Colon (tissue), 2 donors: ENCODE data around the gene TSEN34.
"Not testable (repeated sequence)": the region's sequence is repeated elsewhere in the genome, so short reads cannot be mapped to it uniquely, and the experiment has no call there.

Source experiments
- FAIRE-seq: peaks from 2 replicates; lab custom pipeline; 2012; peaks lifted over from hg19 to GRCh38; lab: Jason Lieb, UNC
- donor health status: control.
- donor health status: control.

TSEN34 gene

DNA sequence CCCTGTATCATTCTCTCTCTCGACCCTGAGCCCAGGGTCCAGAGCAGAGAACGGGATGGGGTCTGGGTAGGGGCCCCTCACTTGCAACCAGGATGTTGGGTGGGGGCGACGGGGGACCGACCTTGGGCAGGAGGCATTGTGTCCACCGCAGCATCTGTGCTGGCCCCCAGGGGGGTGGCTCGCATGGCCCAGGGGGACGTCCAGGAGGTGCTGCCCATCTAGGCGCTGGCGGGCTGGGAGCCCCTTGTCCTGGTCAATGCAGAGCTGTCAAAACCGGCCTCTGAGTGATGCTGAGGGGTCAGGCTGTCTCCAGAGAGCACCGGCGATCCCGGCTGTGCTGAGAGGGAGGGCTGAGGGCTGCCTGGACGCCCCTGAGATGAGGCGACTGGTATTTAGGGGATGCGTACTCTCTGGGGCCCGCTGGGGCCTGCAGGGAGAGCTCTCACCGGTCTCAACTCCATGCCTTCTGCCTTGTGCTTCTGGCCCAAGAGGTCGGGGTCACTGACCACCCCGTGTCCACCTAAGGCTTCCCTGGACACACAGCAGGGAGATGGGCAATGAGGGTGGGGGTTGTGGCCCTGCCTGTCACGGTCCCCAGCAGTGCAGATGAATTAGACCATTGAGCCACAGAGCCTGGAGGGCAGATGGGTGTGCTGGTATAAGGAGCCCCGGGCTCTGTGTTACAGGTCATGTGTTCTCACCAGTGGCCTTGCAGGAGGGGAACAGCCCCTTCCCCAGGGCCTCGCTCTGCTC lies 18.1 kb downstream of the TSEN34 start:
- FAIRE-seq = no peak

GRCh38 chr19:54209811-54210494 lies 18.8 kb downstream of the TSEN34 start:
- no peak for FAIRE-seq

- no peak for FAIRE-seq
Observed at GRCh38 chr19:54211235-54211634, 20.1 kb downstream of the TSEN34 start.

DNA sequence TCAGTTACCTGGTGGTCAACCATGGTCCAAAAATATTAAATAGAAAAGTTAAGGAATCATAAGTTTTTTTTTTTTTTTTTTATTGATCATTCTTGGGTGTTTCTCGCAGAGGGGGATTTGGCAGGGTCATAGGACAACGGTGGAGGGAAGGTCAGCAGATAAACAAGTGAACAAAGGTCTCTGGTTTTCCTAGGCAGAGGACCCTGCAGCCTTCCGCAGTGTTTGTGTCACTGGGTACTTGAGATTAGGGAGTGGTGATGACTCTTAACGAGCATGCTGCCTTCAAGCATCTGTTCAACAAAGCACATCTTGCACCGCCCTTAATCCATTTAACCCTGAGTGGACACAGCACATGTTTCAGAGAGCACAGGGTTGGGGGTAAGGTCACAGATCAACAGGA lies 23.1 kb downstream of the TSEN34 start:
- FAIRE-seq = not testable (repeated sequence)

DNA sequence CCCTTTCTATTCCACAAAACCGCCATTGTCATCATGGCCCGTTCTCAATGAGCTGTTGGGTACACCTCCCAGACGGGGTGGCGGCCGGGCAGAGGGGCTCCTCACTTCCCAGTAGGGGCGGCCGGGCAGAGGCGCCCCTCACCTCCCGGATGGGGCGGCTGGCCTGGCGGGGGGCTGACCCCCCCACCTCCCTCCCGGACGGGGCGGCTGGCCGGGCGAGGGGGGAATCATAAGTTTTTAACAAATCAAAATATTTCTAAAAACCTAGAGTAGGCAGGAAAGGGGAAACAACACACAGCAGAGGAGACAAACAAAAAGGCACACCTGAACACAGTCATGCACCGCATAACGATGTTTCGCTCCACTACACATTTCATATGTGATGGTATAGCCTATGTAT lies 23.6 kb downstream of the TSEN34 start:
- not testable (repeated sequence) for FAIRE-seq

DNA sequence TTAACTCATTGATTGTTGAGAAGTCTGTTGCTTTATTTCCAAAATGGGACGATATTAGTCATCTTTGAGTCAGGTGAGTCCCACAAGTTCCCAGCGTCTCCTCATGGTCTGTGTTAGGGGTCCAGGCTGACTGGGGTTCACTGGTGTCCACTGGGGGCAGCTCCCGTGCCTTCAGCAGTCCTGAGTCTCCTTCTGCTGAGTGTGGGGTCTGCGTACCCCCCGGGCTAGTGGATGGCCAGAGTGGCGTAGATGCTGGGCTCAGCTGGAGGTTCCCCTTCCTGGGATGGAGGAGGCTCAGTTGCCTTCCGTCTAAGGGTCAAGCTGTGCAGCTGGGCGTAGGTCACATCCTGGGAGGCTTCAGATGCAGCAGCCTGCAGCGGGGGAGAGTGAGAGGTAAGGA lies 25.8 kb downstream of the TSEN34 start:
- FAIRE-seq = no peak

GRCh38 chr19:54217517-54218247 lies 26.6 kb downstream of the TSEN34 start:
- FAIRE-seq = not testable (repeated sequence)

- no peak for FAIRE-seq
Observed at GRCh38 chr19:54218259-54218658, 27.2 kb downstream of the TSEN34 start.

- FAIRE-seq = no peak
Observed at GRCh38 chr19:54218960-54219661, 28.0 kb downstream of the TSEN34 start.

DNA sequence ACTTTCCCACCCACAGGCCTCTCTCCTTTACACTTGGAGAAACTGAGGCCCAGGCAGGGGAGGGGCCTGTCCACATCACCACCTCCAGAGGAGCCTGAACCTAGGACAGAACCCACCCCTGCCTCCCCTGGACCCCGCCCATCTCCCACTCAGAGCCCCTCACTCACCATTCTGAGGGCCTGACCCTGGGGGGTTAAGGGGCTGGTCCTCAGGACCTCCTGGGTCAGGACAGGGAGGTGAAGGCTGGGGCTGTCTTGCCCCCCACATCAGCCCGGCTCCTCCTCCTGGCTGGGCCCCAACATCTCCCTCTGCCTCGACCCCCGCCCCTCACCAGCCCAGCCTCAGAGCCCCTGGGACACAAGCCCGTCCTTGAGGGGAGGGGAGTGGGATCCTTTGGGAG lies 28.6 kb downstream of the TSEN34 start:
- not testable (repeated sequence) for FAIRE-seq

DNA sequence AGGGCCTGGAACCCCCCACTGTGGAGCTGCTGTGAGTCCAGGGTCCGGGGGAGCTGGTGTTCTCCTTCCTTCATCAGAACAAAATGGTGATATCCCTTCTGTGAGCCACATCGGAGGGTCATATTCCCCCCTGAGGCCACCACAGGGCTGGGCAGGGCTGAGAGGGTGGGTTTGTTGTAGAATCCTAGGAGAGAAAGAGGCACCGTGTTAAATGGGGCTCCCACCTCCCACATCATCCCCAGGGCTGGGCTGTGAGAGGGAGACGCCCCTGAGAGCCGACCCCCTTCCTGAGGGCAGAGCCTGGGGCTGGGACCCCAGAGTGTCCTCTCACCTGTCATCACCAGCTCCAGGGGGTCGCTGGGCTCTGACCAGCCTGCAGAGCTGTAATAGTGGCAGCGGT lies 30.8 kb downstream of the TSEN34 start:
- not testable (repeated sequence) for FAIRE-seq

- FAIRE-seq = not testable (repeated sequence)
Observed at GRCh38 chr19:54222474-54223276, 31.6 kb downstream of the TSEN34 start, which contains the start of gene LILRB3. TSS of gene LILRB3 (minus strand) at chr19:54223007. CDS start at chr19:54222976, 31 bp downstream.

DNA sequence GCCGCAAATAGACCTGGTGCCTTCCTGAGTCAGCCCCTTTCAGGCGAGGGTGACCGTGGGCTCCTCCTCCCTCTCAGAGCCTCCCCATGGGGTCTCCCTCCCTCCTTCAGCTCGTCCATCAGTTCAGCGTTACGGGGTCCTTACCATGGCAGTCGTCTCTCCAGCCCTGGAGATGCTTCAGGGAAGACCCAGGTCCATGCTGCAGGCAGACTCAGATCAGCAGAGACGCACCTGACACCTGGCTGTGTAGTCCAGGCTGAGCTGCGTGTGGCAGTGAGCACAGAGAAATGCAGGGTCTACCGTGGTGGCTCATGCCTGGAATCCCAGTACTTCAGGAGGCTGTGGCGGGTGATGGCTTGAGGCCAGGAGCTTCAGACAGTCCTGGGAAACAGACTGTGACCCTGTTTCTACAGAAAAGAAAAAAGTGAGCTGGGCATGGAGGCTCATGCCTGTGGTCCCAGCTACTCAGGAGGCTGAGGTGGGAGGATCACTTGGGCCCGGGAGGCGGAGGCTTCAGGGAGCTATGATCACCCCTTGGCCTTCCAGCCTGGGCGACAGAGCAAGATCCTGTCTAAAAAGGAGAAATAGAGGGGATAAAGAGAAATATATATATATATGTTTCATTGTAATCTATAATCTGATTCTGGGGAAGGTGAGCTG lies 32.3 kb downstream of the TSEN34 start:
- FAIRE-seq = not testable (repeated sequence)

DNA sequence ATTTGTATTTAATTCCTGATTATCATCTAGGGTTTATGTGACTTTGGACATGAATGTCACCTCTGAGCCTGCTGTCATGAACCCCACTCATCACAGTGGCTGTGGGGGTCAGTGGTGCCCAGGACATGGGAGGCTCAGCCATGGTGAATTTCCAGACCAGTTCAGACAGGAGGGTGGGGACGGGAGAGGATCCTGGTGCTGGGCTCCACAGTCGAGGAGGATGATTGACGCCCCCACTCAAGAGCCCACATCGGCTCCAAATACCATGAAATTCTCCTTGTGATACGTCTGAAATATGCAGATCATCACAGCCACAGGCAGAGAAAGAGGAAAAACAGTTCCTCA lies 32.8 kb downstream of the TSEN34 start:
- FAIRE-seq = not testable (repeated sequence)

DNA sequence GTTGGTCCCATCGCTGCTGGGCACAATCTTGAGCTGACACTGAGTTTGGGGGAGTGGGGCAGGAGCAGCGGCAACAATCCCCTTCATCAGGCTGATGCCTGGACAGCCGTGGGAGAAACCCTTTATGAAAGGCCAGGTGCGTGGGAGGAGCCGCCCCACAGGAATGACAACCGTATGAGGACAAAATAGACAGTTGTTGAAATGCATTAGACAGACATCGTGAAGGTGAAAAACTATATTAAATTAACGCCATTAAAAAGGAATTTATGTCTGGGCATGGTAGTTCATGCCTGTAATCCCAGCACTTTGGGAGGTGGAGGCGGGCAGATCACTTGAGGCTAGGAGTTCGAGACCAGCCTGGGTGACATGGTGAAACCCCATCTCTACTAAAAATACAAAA lies 33.5 kb downstream of the TSEN34 start:
- not testable (repeated sequence) for FAIRE-seq

DNA sequence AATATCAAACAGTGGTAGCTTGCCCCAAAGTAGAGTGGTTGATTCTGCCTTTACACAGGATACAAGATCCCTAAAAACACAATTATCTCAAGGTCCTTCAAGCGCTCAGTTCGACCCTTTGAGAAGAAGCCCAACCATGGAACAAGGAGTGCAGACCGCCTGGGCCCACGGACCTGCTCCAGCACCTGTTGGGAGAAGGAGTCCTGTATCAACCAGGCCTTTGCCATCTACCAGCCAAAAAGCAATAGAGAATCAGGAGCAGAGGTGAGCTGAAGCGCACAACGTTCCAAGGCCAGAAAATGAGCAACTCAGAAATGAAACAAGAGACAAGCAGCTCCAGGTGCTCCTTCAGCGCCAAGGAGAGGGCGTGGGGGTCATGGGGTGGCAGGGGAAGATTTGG lies 38.0 kb downstream of the TSEN34 start:
- FAIRE-seq = no peak

DNA sequence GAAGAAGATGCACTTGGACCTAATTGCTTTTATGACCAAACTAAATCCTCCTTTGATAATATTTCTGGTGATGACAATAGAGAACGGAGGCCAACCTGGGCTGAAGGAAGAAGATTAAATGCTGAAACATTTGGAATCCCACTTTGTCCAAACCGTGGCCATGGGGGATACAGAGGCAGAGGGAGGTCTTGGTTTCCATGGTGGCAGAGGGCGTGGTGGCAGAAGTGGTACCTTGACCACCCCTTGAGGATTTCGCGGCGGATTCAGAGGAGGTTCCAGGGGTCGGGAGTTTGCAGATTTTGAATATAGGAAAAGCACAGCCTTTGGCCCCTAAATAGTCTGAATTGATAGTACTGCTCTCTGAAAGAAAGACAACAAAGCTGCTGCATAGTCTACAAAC lies 38.9 kb downstream of the TSEN34 start:
- FAIRE-seq = no peak

- no peak for FAIRE-seq
Observed at GRCh38 chr19:54231077-54231931, 40.2 kb downstream of the TSEN34 start.

DNA sequence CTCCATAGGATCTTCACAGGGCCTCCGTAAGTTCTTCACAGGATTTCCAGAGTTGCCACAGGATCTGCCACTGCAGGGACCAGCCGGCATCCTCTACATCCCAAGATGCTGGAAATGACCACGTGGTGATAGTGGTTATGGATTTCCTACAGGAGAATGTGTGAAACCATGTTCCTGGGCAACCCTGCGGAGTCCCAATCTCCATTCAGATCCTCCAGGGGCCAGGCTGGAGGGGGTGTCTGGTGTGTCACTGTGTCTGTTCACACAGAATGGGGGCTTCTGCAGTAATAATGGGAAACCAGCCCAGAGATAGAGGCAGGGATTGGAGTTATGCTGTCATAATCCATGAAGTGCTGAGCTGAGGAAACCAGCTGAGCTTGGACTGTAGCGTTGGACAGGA lies 42.8 kb downstream of the TSEN34 start:
- FAIRE-seq = no peak
